ENCODE measurements around the gene CASP6.

CASP6 gene

DNA sequence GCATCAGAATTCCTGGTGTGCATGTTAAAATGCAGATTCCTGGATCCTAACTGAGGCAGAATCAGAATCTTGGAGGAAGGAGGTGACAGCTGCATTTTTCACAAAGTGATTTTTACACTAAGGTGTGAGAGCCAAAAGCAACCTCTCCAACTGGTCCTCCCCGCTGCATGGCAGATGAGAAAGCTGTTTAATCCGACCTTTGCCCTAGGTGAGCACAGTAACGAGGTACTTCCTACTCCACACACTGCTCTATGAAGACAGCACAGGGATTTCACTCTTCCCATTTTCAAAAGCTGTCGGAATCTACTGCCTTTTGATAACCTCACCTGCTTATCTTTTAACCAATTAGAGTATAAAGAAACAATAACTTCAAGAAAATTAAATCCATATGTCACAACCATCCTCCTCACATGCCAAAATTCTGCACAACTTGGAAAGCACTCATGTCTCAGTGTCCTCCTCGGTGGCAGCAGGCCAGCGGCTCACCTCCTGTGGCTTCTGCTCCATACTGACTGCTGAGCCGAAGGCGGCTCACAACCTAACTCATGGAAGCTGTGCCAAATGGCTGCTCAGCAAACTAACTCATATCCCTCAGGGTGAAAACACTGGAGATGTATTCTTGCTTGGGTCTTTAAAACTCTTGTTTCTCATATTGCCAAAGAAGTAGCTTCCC lies 3.6 kb downstream of the CASP6 start:
- no peak for TF ChIP-seq POLR2AphosphoS5 (IDR thresholded peaks at IDR 0.05; ENCODE audit: low read depth, low read length)

DNA sequence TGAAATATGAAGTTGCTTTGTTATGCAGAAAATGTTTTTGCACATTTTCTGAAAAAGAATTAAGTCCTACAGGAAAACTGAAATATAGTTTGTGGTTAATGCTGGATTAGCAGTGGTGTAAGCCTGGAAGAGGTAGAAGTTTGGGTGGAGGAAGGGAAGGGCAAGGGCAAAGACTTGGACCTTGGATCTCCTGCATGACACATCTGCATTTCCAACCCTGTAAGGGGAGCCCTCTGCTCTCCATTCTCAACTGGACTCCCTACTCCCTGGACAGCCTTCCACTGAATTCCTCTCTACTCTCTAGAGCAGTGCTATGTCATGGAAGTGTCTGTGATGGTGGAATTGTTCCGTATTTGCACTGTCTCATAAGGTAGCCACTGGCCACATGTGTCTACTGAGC lies 4.6 kb downstream of the CASP6 start:
- TF ChIP-seq POLR2AphosphoS5 (IDR thresholded peaks at IDR 0.05; ENCODE audit: low read depth, low read length) (no peak), REST (IDR thresholded peaks at IDR 0.05; ENCODE audit: insufficient read depth in 1 of 2, low read depth in 2 of 2, low read length in 2 of 2) (no peak), SIN3A (IDR thresholded peaks at IDR 0.05; ENCODE audit: borderline replicate concordance, insufficient read depth, low read length) (no peak), TAF1 (IDR thresholded peaks at IDR 0.05; ENCODE audit: borderline replicate concordance, insufficient read depth, low read length) (no peak), FOXP2 (optimal IDR thresholded peaks at IDR 0.05; ENCODE audit: borderline replicate concordance, extremely low read depth, extremely low read length, insufficient read depth) (no peak)

GRCh38 chr4:109691411-109691920 lies 11.8 kb downstream of the CASP6 start:
- TF ChIP-seq POLR2AphosphoS5 (IDR thresholded peaks at IDR 0.05; ENCODE audit: low read depth, low read length) (no peak), SIN3A (IDR thresholded peaks at IDR 0.05; ENCODE audit: borderline replicate concordance, insufficient read depth, low read length) (no peak), REST (IDR thresholded peaks at IDR 0.05; ENCODE audit: insufficient read depth in 1 of 2, low read depth in 2 of 2, low read length in 2 of 2) (no peak), TAF1 (IDR thresholded peaks at IDR 0.05; ENCODE audit: borderline replicate concordance, insufficient read depth, low read length) (no peak), FOXP2 (optimal IDR thresholded peaks at IDR 0.05; ENCODE audit: borderline replicate concordance, extremely low read depth, extremely low read length, insufficient read depth) (no peak)

GRCh38 chr4:109690690-109691410 lies 12.4 kb downstream of the CASP6 start:
- no peak for TF ChIP-seq FOXP2 (optimal IDR thresholded peaks at IDR 0.05; ENCODE audit: borderline replicate concordance, extremely low read depth, extremely low read length, insufficient read depth)
- TF ChIP-seq SIN3A (IDR thresholded peaks at IDR 0.05; ENCODE audit: borderline replicate concordance, insufficient read depth, low read length), result no peak
- no peak for TF ChIP-seq TAF1 (IDR thresholded peaks at IDR 0.05; ENCODE audit: borderline replicate concordance, insufficient read depth, low read length)
- no peak for TF ChIP-seq POLR2AphosphoS5 (IDR thresholded peaks at IDR 0.05; ENCODE audit: low read depth, low read length)
- no peak for TF ChIP-seq REST (IDR thresholded peaks at IDR 0.05; ENCODE audit: insufficient read depth in 1 of 2, low read depth in 2 of 2, low read length in 2 of 2)

DNA sequence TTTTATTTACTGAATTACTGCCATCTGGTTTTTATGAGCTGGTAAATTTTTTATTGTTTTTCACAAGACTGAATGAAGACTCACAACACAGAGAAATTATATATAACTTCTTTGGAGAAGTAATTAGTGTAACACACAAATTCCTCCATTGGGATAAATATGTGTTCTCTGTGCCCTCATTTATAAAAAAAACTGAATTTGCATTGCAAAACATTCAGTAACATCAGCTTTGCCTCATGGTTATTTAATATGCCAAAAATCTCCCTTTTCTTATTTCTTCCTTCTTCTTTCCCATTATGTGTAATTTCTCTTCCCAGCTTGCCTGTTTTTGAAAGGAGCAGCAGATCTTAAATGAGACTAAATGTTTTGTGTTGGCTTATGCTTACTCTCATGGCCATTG lies 18.5 kb downstream of the CASP6 start:
- TF ChIP-seq POLR2AphosphoS5 (IDR thresholded peaks at IDR 0.05; ENCODE audit: low read depth, low read length) (no peak), SIN3A (IDR thresholded peaks at IDR 0.05; ENCODE audit: borderline replicate concordance, insufficient read depth, low read length) (no peak), FOXP2 (optimal IDR thresholded peaks at IDR 0.05; ENCODE audit: borderline replicate concordance, extremely low read depth, extremely low read length, insufficient read depth) (no peak), TAF1 (IDR thresholded peaks at IDR 0.05; ENCODE audit: borderline replicate concordance, insufficient read depth, low read length) (no peak), REST (IDR thresholded peaks at IDR 0.05; ENCODE audit: insufficient read depth in 1 of 2, low read depth in 2 of 2, low read length in 2 of 2) (no peak)

All from PFSK-1 (cell line).